ENCODE results near the gene TMEM263.
"Not testable (repeated sequence)": the region's sequence is repeated elsewhere in the genome, so short reads cannot be mapped to it uniquely, and the experiment has no call there.

The TMEM263 gene

GRCh38 chr12:106987846-106988245 lies 32.1 kb downstream of the TMEM263 start:
- Histone ChIP-seq H3K9ac (ENCODE audit: low read length) (peak overlapping the region; percentile 21), H3K36me3 (ENCODE audit: insufficient read depth, low read length) (peaks cover 23% of the 10 kb centered on the region), H3K27me3 (ENCODE audit: control insufficient read depth in 1 of 2, insufficient read depth in 2 of 2, low read length in 2 of 2) (no peaks in the 10 kb centered on the region), H3K9me3 (ENCODE audit: low read length) (no peaks in the 10 kb centered on the region), H3K27ac (ENCODE audit: low read depth, low read length) (peak overlapping the region; percentile 57), H3K4me3 (ENCODE audit: low read depth in 1 of 2, low read length in 2 of 2) (no peak overlapping the region), H3K4me1 (ENCODE audit: insufficient read depth, low read length) (peaks cover 24% of the 10 kb centered on the region)

- H3K9ac ChIP-seq (ENCODE audit: low read length), result no peak overlapping the region
- H3K9me3 ChIP-seq (ENCODE audit: low read length), result no peaks in the 10 kb centered on the region
- peaks cover 12% of the 10 kb centered on the region for H3K36me3 ChIP-seq (ENCODE audit: insufficient read depth, low read length)
- H3K27me3 ChIP-seq (ENCODE audit: control insufficient read depth in 1 of 2, insufficient read depth in 2 of 2, low read length in 2 of 2), result no peaks in the 10 kb centered on the region
- H3K27ac ChIP-seq (ENCODE audit: low read depth, low read length), result no peak overlapping the region
- peaks cover 7% of the 10 kb centered on the region for H3K4me1 ChIP-seq (ENCODE audit: insufficient read depth, low read length)
- H3K4me3 ChIP-seq (ENCODE audit: low read depth in 1 of 2, low read length in 2 of 2), result no peak overlapping the region
These were observed 39.0 kb downstream of the TMEM263 start for GRCh38 chr12:106994579-106995220.

- not testable (repeated sequence) for H3K9ac ChIP-seq (ENCODE audit: low read length); H3K27ac ChIP-seq (ENCODE audit: low read depth, low read length); H3K4me1 ChIP-seq (ENCODE audit: insufficient read depth, low read length); H3K9me3 ChIP-seq (ENCODE audit: low read length); H3K27me3 ChIP-seq (ENCODE audit: control insufficient read depth in 1 of 2, insufficient read depth in 2 of 2, low read length in 2 of 2); H3K4me3 ChIP-seq (ENCODE audit: low read depth in 1 of 2, low read length in 2 of 2)
- H3K36me3 ChIP-seq (ENCODE audit: insufficient read depth, low read length), result peaks cover 12% of the 10 kb centered on the region
These were observed 40.4 kb downstream of the TMEM263 start for GRCh38 chr12:106996102-106996501.

- Histone ChIP-seq H3K27me3 (ENCODE audit: control insufficient read depth in 1 of 2, insufficient read depth in 2 of 2, low read length in 2 of 2) (no peaks in the 10 kb centered on the region), H3K4me3 (ENCODE audit: low read depth in 1 of 2, low read length in 2 of 2) (no peak overlapping the region), H3K4me1 (ENCODE audit: insufficient read depth, low read length) (peaks cover 7% of the 10 kb centered on the region), H3K36me3 (ENCODE audit: insufficient read depth, low read length) (peaks cover 12% of the 10 kb centered on the region), H3K27ac (ENCODE audit: low read depth, low read length) (no peak overlapping the region), H3K9me3 (ENCODE audit: low read length) (no peaks in the 10 kb centered on the region), H3K9ac (ENCODE audit: low read length) (no peak overlapping the region)
These were observed 42.2 kb downstream of the TMEM263 start for GRCh38 chr12:106997916-106998315.

DNA sequence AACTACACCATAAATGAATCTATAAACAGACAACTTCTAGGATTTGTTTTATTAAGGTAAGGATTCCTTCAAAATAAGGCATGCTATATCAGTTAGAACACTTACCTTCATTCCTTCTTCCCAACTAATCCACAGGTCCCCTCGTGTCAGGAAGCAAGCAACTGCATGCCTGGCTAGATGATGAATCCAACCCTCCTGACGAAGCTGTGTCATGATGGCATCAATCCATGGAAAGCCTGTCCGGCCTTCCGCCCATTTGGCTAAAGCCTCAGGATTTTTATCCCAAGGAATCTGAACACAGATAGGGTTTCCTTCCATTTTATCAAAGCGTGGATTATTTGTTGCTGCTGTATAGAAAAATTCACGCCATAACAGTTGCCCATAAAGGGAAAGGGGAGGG lies 43.7 kb downstream of the TMEM263 start:
- Histone ChIP-seq H3K27me3 (ENCODE audit: control insufficient read depth in 1 of 2, insufficient read depth in 2 of 2, low read length in 2 of 2) (no peaks in the 10 kb centered on the region), H3K36me3 (ENCODE audit: insufficient read depth, low read length) (peaks cover 12% of the 10 kb centered on the region), H3K4me1 (ENCODE audit: insufficient read depth, low read length) (peaks cover 7% of the 10 kb centered on the region), H3K27ac (ENCODE audit: low read depth, low read length) (no peak overlapping the region), H3K9ac (ENCODE audit: low read length) (no peak overlapping the region), H3K4me3 (ENCODE audit: low read depth in 1 of 2, low read length in 2 of 2) (no peak overlapping the region), H3K9me3 (ENCODE audit: low read length) (no peaks in the 10 kb centered on the region)

GRCh38 chr12:107002665-107003064 lies 47.0 kb downstream of the TMEM263 start:
- not testable (repeated sequence) for H3K9ac ChIP-seq (ENCODE audit: low read length); H3K4me3 ChIP-seq (ENCODE audit: low read depth in 1 of 2, low read length in 2 of 2); H3K27ac ChIP-seq (ENCODE audit: low read depth, low read length); H3K4me1 ChIP-seq (ENCODE audit: insufficient read depth, low read length); H3K27me3 ChIP-seq (ENCODE audit: control insufficient read depth in 1 of 2, insufficient read depth in 2 of 2, low read length in 2 of 2); H3K36me3 ChIP-seq (ENCODE audit: insufficient read depth, low read length); H3K9me3 ChIP-seq (ENCODE audit: low read length)

- H3K4me1 ChIP-seq (ENCODE audit: insufficient read depth, low read length), result no peaks in the 10 kb centered on the region
- no peaks in the 10 kb centered on the region for H3K27me3 ChIP-seq (ENCODE audit: control insufficient read depth in 1 of 2, insufficient read depth in 2 of 2, low read length in 2 of 2)
- no peaks in the 10 kb centered on the region for H3K36me3 ChIP-seq (ENCODE audit: insufficient read depth, low read length)
These were observed 51.7 kb downstream of the TMEM263 start for GRCh38 chr12:107007411-107007810.

GRCh38 chr12:107011519-107011918 lies 55.8 kb downstream of the TMEM263 start:
- Histone ChIP-seq H3K27me3 (ENCODE audit: control insufficient read depth in 1 of 2, insufficient read depth in 2 of 2, low read length in 2 of 2) (no peaks in the 10 kb centered on the region), H3K9ac (ENCODE audit: low read length) (no peak overlapping the region), H3K27ac (ENCODE audit: low read depth, low read length) (no peak overlapping the region), H3K4me3 (ENCODE audit: low read depth in 1 of 2, low read length in 2 of 2) (no peak overlapping the region), H3K36me3 (ENCODE audit: insufficient read depth, low read length) (no peaks in the 10 kb centered on the region), H3K4me1 (ENCODE audit: insufficient read depth, low read length) (no peaks in the 10 kb centered on the region), H3K9me3 (ENCODE audit: low read length) (no peaks in the 10 kb centered on the region)

More at GRCh38 chr12:107007411-107007810, 51.7 kb downstream of the TMEM263 start:
- H3K4me3 ChIP-seq (ENCODE audit: low read depth in 1 of 2, low read length in 2 of 2), result no peak overlapping the region
- H3K9me3 ChIP-seq (ENCODE audit: low read length), result no peaks in the 10 kb centered on the region
- no peak overlapping the region for H3K27ac ChIP-seq (ENCODE audit: low read depth, low read length)
- no peak overlapping the region for H3K9ac ChIP-seq (ENCODE audit: low read length)

GRCh38 chr12:107012736-107013425 lies 57.2 kb downstream of the TMEM263 start:
- no peaks in the 10 kb centered on the region for H3K36me3 ChIP-seq (ENCODE audit: insufficient read depth, low read length)
- no peak overlapping the region for H3K4me3 ChIP-seq (ENCODE audit: low read depth in 1 of 2, low read length in 2 of 2)
- H3K27me3 ChIP-seq (ENCODE audit: control insufficient read depth in 1 of 2, insufficient read depth in 2 of 2, low read length in 2 of 2), result no peaks in the 10 kb centered on the region
- no peaks in the 10 kb centered on the region for H3K9me3 ChIP-seq (ENCODE audit: low read length)
- H3K4me1 ChIP-seq (ENCODE audit: insufficient read depth, low read length), result no peaks in the 10 kb centered on the region
- no peak overlapping the region for H3K9ac ChIP-seq (ENCODE audit: low read length)
- no peak overlapping the region for H3K27ac ChIP-seq (ENCODE audit: low read depth, low read length)

DNA sequence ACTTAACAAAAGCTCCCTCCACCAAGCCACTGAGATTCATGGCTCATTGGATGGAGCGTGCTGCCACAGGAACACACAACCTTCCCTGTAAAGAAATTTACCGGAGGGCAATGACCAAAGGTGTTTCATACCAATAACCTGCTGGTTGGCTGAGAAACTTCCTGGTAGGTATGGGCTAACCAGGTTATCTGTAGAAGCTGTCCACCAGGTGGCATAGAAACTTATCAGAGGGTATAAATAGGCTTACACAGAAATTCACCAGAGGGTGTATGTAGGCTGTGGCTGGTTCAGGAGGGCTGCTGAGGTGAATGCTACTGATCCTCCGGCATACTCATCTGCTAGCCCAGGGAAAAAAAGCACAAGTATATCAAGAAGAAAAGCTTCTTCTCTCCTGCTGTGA lies 58.3 kb downstream of the TMEM263 start:
- Histone ChIP-seq H3K27me3 (ENCODE audit: control insufficient read depth in 1 of 2, insufficient read depth in 2 of 2, low read length in 2 of 2) (no peaks in the 10 kb centered on the region), H3K4me3 (ENCODE audit: low read depth in 1 of 2, low read length in 2 of 2) (no peak overlapping the region), H3K27ac (ENCODE audit: low read depth, low read length) (no peak overlapping the region), H3K36me3 (ENCODE audit: insufficient read depth, low read length) (no peaks in the 10 kb centered on the region), H3K4me1 (ENCODE audit: insufficient read depth, low read length) (no peaks in the 10 kb centered on the region), H3K9me3 (ENCODE audit: low read length) (no peaks in the 10 kb centered on the region), H3K9ac (ENCODE audit: low read length) (no peak overlapping the region)

DNA sequence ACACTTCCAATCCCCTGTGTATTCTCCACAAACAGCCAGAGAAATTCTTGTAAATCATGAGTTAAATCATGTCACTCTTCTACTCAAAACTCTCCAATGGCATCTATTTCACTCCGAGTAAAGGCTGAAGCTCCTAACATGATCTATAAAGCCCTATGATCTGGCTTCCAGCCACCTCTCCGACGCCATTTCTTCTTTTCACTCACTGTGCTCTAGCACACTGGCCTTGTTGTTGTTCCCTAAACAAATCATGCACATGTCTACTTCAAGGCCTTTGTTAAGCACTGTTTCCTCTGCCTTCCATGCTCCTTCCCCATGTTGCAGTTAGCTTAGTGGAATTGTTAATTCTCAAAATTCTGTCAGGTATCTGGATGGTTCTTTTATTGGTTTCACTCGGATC lies 61.3 kb downstream of the TMEM263 start:
- Histone ChIP-seq H3K27ac (ENCODE audit: low read depth, low read length) (no peak overlapping the region), H3K9me3 (ENCODE audit: low read length) (no peaks in the 10 kb centered on the region), H3K27me3 (ENCODE audit: control insufficient read depth in 1 of 2, insufficient read depth in 2 of 2, low read length in 2 of 2) (no peaks in the 10 kb centered on the region), H3K9ac (ENCODE audit: low read length) (no peak overlapping the region), H3K4me3 (ENCODE audit: low read depth in 1 of 2, low read length in 2 of 2) (no peak overlapping the region), H3K36me3 (ENCODE audit: insufficient read depth, low read length) (peaks cover 4% of the 10 kb centered on the region), H3K4me1 (ENCODE audit: insufficient read depth, low read length) (no peaks in the 10 kb centered on the region)

DNA sequence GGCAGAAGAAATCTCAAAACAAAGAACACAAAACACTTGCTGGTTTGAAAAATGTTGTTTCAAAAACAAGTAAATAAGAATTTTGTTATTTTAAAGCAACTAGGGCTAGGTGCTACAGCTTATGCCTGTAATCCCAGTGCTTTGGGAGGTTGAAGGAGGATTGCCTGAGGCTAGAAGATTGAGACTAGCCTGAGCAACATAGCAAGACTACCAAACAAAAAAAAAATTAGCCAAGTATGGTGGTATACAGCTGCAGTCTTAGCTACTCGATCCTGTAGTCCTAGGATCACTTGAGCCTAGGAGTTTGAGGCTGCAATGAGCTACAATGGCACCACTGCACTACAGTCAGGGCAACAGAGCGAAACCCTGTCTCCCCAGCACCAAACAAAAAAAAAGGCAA lies 63.8 kb downstream of the TMEM263 start:
- H3K9ac ChIP-seq (ENCODE audit: low read length), result no peak overlapping the region
- peaks cover 4% of the 10 kb centered on the region for H3K36me3 ChIP-seq (ENCODE audit: insufficient read depth, low read length)
- no peak overlapping the region for H3K27ac ChIP-seq (ENCODE audit: low read depth, low read length)
- H3K9me3 ChIP-seq (ENCODE audit: low read length), result no peaks in the 10 kb centered on the region
- no peaks in the 10 kb centered on the region for H3K4me1 ChIP-seq (ENCODE audit: insufficient read depth, low read length)
- no peaks in the 10 kb centered on the region for H3K27me3 ChIP-seq (ENCODE audit: control insufficient read depth in 1 of 2, insufficient read depth in 2 of 2, low read length in 2 of 2)
- H3K4me3 ChIP-seq (ENCODE audit: low read depth in 1 of 2, low read length in 2 of 2), result no peak overlapping the region

All from muscle layer of colon (tissue), 2 donors.